WTC11 (cell line): ENCODE results near the gene NECTIN4.

ENCODE experiments used
- ESRRA ChIP-seq: sonication (generic); formaldehyde crosslinking; IDR thresholded peaks from 2 replicates; pipeline ENCODE4 v1.8.1; 2022; ENCODE audit warnings: mild to moderate bottlenecking, missing genetic modification reagents, borderline replicate concordance
- JUN ChIP-seq: sonication (generic); formaldehyde crosslinking; IDR thresholded peaks from 2 replicates; pipeline ENCODE4 v1.8.0; 2023; ENCODE audit warnings: mild to moderate bottlenecking, missing genetic modification reagents
- SMAD4 ChIP-seq: sonication (generic); formaldehyde crosslinking; IDR thresholded peaks from 2 replicates; pipeline ENCODE4 v1.8.0; 2022; ENCODE audit warnings: mild to moderate bottlenecking, missing genetic modification reagents
- SP1 ChIP-seq: sonication (generic); formaldehyde crosslinking; conservative IDR thresholded peaks from 2 replicates; pipeline ENCODE4 v1.8.1; 2022; ENCODE audit warnings: missing genetic modification reagents
- TF ChIP-seq, protein P1 (sequence below): fragments of 200-600 bp; IDR thresholded peaks from 2 replicates; pipeline ENCODE4 v1.8.0; 2022; ENCODE audit warnings: antibody characterized with exemption

DNA sequence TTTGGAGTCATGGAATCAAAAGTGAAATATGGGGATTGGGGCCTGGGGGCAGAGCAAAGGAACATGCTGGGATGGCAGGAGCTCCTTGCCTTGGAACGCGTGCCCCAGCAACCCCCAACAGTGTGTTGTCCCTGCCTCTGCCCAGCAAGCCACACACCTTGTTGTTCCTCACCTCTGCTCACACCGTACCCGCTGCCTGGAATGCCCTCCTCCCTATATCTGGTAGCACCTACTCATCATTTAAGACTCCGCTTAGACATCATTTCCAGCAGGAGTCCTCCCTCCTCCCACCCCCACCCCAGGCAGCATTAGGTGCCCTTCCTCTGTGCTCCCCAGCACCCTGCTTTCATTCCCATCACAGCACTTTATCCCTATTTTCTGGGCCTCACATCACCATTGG is 7.8 kb downstream of the NECTIN4 start:
- no peak for TF ChIP-seq JUN
- no peak for TF ChIP-seq SMAD4 (CRISPR knock-in tag)
- no peak for TF ChIP-seq ESRRA (CRISPR knock-in tag)
- TF ChIP-seq SP1 (CRISPR knock-in tag) = no peak
- TF ChIP-seq, protein P1, sequence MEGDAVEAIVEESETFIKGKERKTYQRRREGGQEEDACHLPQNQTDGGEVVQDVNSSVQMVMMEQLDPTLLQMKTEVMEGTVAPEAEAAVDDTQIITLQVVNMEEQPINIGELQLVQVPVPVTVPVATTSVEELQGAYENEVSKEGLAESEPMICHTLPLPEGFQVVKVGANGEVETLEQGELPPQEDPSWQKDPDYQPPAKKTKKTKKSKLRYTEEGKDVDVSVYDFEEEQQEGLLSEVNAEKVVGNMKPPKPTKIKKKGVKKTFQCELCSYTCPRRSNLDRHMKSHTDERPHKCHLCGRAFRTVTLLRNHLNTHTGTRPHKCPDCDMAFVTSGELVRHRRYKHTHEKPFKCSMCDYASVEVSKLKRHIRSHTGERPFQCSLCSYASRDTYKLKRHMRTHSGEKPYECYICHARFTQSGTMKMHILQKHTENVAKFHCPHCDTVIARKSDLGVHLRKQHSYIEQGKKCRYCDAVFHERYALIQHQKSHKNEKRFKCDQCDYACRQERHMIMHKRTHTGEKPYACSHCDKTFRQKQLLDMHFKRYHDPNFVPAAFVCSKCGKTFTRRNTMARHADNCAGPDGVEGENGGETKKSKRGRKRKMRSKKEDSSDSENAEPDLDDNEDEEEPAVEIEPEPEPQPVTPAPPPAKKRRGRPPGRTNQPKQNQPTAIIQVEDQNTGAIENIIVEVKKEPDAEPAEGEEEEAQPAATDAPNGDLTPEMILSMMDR = no peak
